Erythroblast (primary cell): Measurements from ENCODE around the gene FIP1L1.

Experiments used
- GATA1 ChIP-seq: IDR thresholded peaks from 2 replicates; pipeline ENCODE4 v1.6.1; 2011; ENCODE audit warnings: low read depth, mild to moderate bottlenecking, control low read depth, low read length, moderate library complexity
- POLR2A ChIP-seq: IDR thresholded peaks from 2 replicates; pipeline ENCODE4 v1.6.1; 2011; ENCODE audit warnings: mild to moderate bottlenecking, low read length

- no peak for TF ChIP-seq POLR2A
- no peak for TF ChIP-seq GATA1
Observed at GRCh38 chr4:53483250-53483649, 105.8 kb downstream of the FIP1L1 start.
